Measurements from ENCODE around the gene ALDH3A2. TPM values are rescaled to one million over a fixed set of nuclear protein-coding genes. Genes with fewer than 3 reads are reported as not detected.

ALDH3A2 gene
- total RNA-seq, 1 experiment from 2014 or later: 44.4 TPM

- in situ Hi-C loops (cut with HindIII; ENCODE audit: low pct_unique_long_range_greater_than_20kb, low sequenced_read_pairs) (no loop called here), intact Hi-C loops (cut with micrococcal nuclease; ENCODE audit: unreplicated experiment) (no loop called here)
- H3K36me3 ChIP-seq (ENCODE audit: control insufficient read depth, insufficient read depth, low read length): no peaks in the 10 kb centered on the region
- POLR2A ChIA-PET: interaction anchor here (0.7 kb wide), 1 partner anchor 255 kb away, joined by 4 read pairs; no protein-coding TSS in a partner anchor
- no peak for DNase-seq (ENCODE audit: low read depth, low spot score)
- no TSS peak for BruUV-seq (replicated peaks)
- no peak for ATAC-seq
- no peak overlapping the region for H3K27ac ChIP-seq (ENCODE audit: low read length)
- CTCF ChIA-PET: interaction anchor here (0.6 kb wide), 1 partner anchor 39 kb away, joined by 3 read pairs; no protein-coding TSS in a partner anchor
- H3K27me3 ChIP-seq (ENCODE audit: control insufficient read depth, insufficient read depth, low read length): no peaks in the 10 kb centered on the region
- H3K9me3 ChIP-seq (ENCODE audit: control insufficient read depth, insufficient read depth, low read depth, low read length): no peaks in the 10 kb centered on the region
- peaks cover under 1% of the 10 kb centered on the region for H3K4me1 ChIP-seq (ENCODE audit: control insufficient read depth, insufficient read depth, low read length)
- H3K4me3 ChIP-seq (ENCODE audit: low read depth in 2 of 2, low read length in 2 of 2): no peak overlapping the region
- TF ChIP-seq SIN3A (IDR thresholded peaks at IDR 0.05; ENCODE audit: borderline replicate concordance, insufficient read depth, low read depth, low read length) (no peak), POLR2AphosphoS5 (IDR thresholded peaks at IDR 0.05; ENCODE audit: low read depth, low read length) (no peak), TCF7L2 (IDR thresholded peaks at IDR 0.05; ENCODE audit: low read depth, low read length) (no peak), CTCF (IDR thresholded peaks at IDR 0.05) (no peak), REST (IDR thresholded peaks at IDR 0.05; ENCODE audit: insufficient read depth in 1 of 2, low read depth in 2 of 2, low read length in 1 of 2) (no peak)
Measured at GRCh38 chr17:19713901-19714361, 65.4 kb downstream of the ALDH3A2 start.

GRCh38 chr17:19714542-19715411, 66.2 kb downstream of the ALDH3A2 start:
- H3K27me3 ChIP-seq (ENCODE audit: control insufficient read depth, insufficient read depth, low read length): no peaks in the 10 kb centered on the region

More at GRCh38 chr17:19714542-19715411, 66.2 kb downstream of the ALDH3A2 start:
- peaks cover 3% of the 10 kb centered on the region for H3K4me1 ChIP-seq (ENCODE audit: control insufficient read depth, insufficient read depth, low read length)
- TF ChIP-seq POLR2AphosphoS5 (IDR thresholded peaks at IDR 0.05; ENCODE audit: low read depth, low read length) (no peak), REST (IDR thresholded peaks at IDR 0.05; ENCODE audit: insufficient read depth in 1 of 2, low read depth in 2 of 2, low read length in 1 of 2) (no peak), SIN3A (IDR thresholded peaks at IDR 0.05; ENCODE audit: borderline replicate concordance, insufficient read depth, low read depth, low read length) (no peak), CTCF (IDR thresholded peaks at IDR 0.05) (no peak), TCF7L2 (IDR thresholded peaks at IDR 0.05; ENCODE audit: low read depth, low read length) (no peak)
- no peak overlapping the region for H3K27ac ChIP-seq (ENCODE audit: low read length)
- POLR2A ChIA-PET: no interaction called here
- intact Hi-C loops (cut with micrococcal nuclease; ENCODE audit: unreplicated experiment) (no loop called here), in situ Hi-C loops (cut with HindIII; ENCODE audit: low pct_unique_long_range_greater_than_20kb, low sequenced_read_pairs) (no loop called here)
- ATAC-seq (no peak), DNase-seq (ENCODE audit: low read depth, low spot score) (no peak)
- CTCF ChIA-PET: interaction anchor here (0.6 kb wide), 1 partner anchor 38 kb away, joined by 3 read pairs; no protein-coding TSS in a partner anchor
- no TSS peak for BruUV-seq (replicated peaks)
- no peaks in the 10 kb centered on the region for H3K9me3 ChIP-seq (ENCODE audit: control insufficient read depth, insufficient read depth, low read depth, low read length)
- no peak overlapping the region for H3K4me3 ChIP-seq (ENCODE audit: low read depth in 2 of 2, low read length in 2 of 2)
- H3K36me3 ChIP-seq (ENCODE audit: control insufficient read depth, insufficient read depth, low read length): no peaks in the 10 kb centered on the region
